Endothelial cell of umbilical vein (primary cell): ENCODE data around the gene SMIM38. TPM values are rescaled to one million over a fixed set of nuclear protein-coding genes. Genes with fewer than 3 reads are reported as not detected.

Experiments
- BruUV-seq: library from RNA; stranded (reverse); fragments of 400-500 nt; replicated peaks from 2 replicates; lab custom pipeline; 2021; lab: Mats Ljungman, UMichigan
- CTCF ChIA-PET: fragments of 300-600, 350-600 bp; sonication (Branson Sonifier 250); formaldehyde crosslinking; loops from one replicate; lab custom pipeline; 2021; ENCODE audit warnings: antibody characterized with exemption, inconsistent platforms; lab: Charles Lee
- POLR2A ChIA-PET: fragments of 300-600, 350-600 bp; sonication (Branson Sonifier 250); formaldehyde crosslinking; loops from one replicate; lab custom pipeline; 2021; ENCODE audit warnings: antibody characterized with exemption, inconsistent platforms; lab: Charles Lee
- DNase-seq: peaks from one replicate; pipeline ENCODE4 v3.0.0-alpha.2; 2011; ENCODE audit warnings: low read depth, low spot score
- FAIRE-seq: peaks from 2 replicates; lab custom pipeline; 2011; peaks lifted over from hg19 to GRCh38; lab: Jason Lieb, UNC
- H2AFZ ChIP-seq: 2 replicates; pipeline ENCODE4 v1.6.0; 2012; ENCODE audit warnings: low read depth, low read length, control low read depth, inconsistent platforms
- H3K27ac ChIP-seq: 2 replicates; pipeline ENCODE4 v1.5.1; 2011; ENCODE audit warnings: low read depth, mild to moderate bottlenecking, control low read depth, low read length, moderate library complexity; ENCODE audit not compliant: insufficient read depth
- H3K27me3 ChIP-seq, 2 experiments: 2 replicates each; pipeline versions ENCODE4 v1.6.0 to v1.6.1; 2011; ENCODE audit warnings: low read length in 2 of 2, mixed read lengths in 1 of 2; ENCODE audit not compliant: control insufficient read depth in 2 of 2, insufficient read depth in 2 of 2
- H3K36me3 ChIP-seq, 2 experiments: 2 replicates in 1 of 2; 3 replicates in 1 of 2; pipeline ENCODE4 v1.5.1; 2011; ENCODE audit warnings: low read length in 2 of 2, mild to moderate bottlenecking in 1 of 2, moderate library complexity in 1 of 2; ENCODE audit not compliant: control insufficient read depth in 2 of 2, insufficient read depth in 2 of 2; ENCODE audit errors: extremely low read depth in 1 of 2
- H3K4me1 ChIP-seq: 3 replicates; pipeline ENCODE4 v1.5.1; 2011; ENCODE audit warnings: mild to moderate bottlenecking, low read length; ENCODE audit not compliant: control insufficient read depth, insufficient read depth; ENCODE audit errors: extremely low read depth
- H3K4me2 ChIP-seq: 2 replicates; pipeline ENCODE4 v1.6.1; 2011; ENCODE audit warnings: low read length, control low read depth, mixed read lengths; ENCODE audit not compliant: insufficient read depth
- H3K4me3 ChIP-seq, 3 experiments: fragments of 200-600 bp in 1 of 3; sonication (generic), shearing (Covaris generic) in 1 of 3; replicated peaks in 1 of 3; 2 replicates each; pipeline ENCODE4 v1.5.1; 2011 to 2016; ENCODE audit warnings: control low read depth in 3 of 3, low read length in 3 of 3, mild to moderate bottlenecking in 2 of 3, inconsistent platforms in 1 of 3, low read depth in 1 of 3, moderate library complexity in 1 of 3; ENCODE audit not compliant: insufficient read depth in 1 of 3
- H3K79me2 ChIP-seq: 2 replicates; pipeline ENCODE4 v1.6.0; 2012; ENCODE audit warnings: low read length, inconsistent platforms; ENCODE audit not compliant: control insufficient read depth, insufficient read depth
- H3K9ac ChIP-seq: replicated peaks from 2 replicates; pipeline ENCODE3; 2011; ENCODE audit warnings: low read length, control low read depth; ENCODE audit not compliant: insufficient read depth; ENCODE audit errors: extremely low read depth
- H3K9me1 ChIP-seq: replicated peaks from 3 replicates; pipeline ENCODE4 v1.6.0; 2011; ENCODE audit warnings: mild to moderate bottlenecking, low read length; ENCODE audit not compliant: control insufficient read depth, insufficient read depth; ENCODE audit errors: extremely low read depth
- H3K9me3 ChIP-seq: replicated peaks from 2 replicates; pipeline ENCODE4 v1.5.1; 2012; ENCODE audit warnings: low read length, inconsistent platforms; ENCODE audit not compliant: control insufficient read depth, insufficient read depth
- H4K20me1 ChIP-seq: replicated peaks from 2 replicates; pipeline ENCODE3; 2011; ENCODE audit warnings: mild to moderate bottlenecking, low read length; ENCODE audit not compliant: control insufficient read depth, insufficient read depth; ENCODE audit errors: extremely low read depth
- CTCF ChIP-seq, 2 donors: IDR thresholded peaks; 1 replicate in 1 of 2; 2 replicates in 1 of 2; pipeline ENCODE4 v1.5.1; 2011; ENCODE audit warnings: low read length in 2 of 2, mild to moderate bottlenecking in 2 of 2, moderate library complexity in 2 of 2, control low read depth in 1 of 2, inconsistent platforms in 1 of 2, low read depth in 1 of 2; ENCODE audit not compliant: insufficient read depth in 1 of 2; ENCODE audit errors: extremely low read depth in 1 of 2
- EZH2 ChIP-seq: IDR thresholded peaks from 2 replicates; pipeline ENCODE4 v1.6.1; 2012; ENCODE audit warnings: borderline replicate concordance, low read depth, mild to moderate bottlenecking, moderate library complexity, low read length, inconsistent platforms; ENCODE audit not compliant: severe bottlenecking
- FOS ChIP-seq: IDR thresholded peaks from 2 replicates; pipeline ENCODE4 v1.6.1; 2011; ENCODE audit warnings: mild to moderate bottlenecking, low read length, moderate library complexity, borderline replicate concordance; ENCODE audit not compliant: insufficient read depth
- GATA2 ChIP-seq: IDR thresholded peaks from 2 replicates; pipeline ENCODE4 v1.7.0; 2011; ENCODE audit warnings: low read depth, mild to moderate bottlenecking, moderate library complexity, mixed read lengths, low read length; ENCODE audit not compliant: insufficient read length, insufficient read depth
- JUN ChIP-seq: IDR thresholded peaks from 2 replicates; pipeline ENCODE4 v1.6.1; 2011; ENCODE audit warnings: borderline replicate concordance, low read depth; ENCODE audit not compliant: insufficient read length, insufficient read depth
- MAX ChIP-seq: IDR thresholded peaks from 2 replicates; pipeline ENCODE4 v1.6.1; 2011; ENCODE audit not compliant: insufficient read depth, insufficient read length
- MYC ChIP-seq: IDR thresholded peaks from one replicate; pipeline ENCODE4 v1.6.1; 2011; ENCODE audit warnings: mild to moderate bottlenecking, low read depth, low read length
- POLR2A ChIP-seq: IDR thresholded peaks from 2 replicates; pipeline ENCODE4 v1.6.1; 2012; ENCODE audit warnings: low read depth, mild to moderate bottlenecking, control low read depth, low read length
- POLR2AphosphoS5 ChIP-seq: IDR thresholded peaks from 2 replicates; pipeline ENCODE4 v1.6.1; 2012; ENCODE audit warnings: low read depth, mild to moderate bottlenecking, control low read depth, low read length, moderate library complexity; ENCODE audit not compliant: insufficient read depth
- dilution Hi-C: fragments of 300-500 bp; cut with MboI; formaldehyde crosslinking; loops from one replicate; pipeline ENCODE4 v1.15.0; 2019; ENCODE audit warnings: low sequenced_read_pairs; ENCODE audit not compliant: extremely low pct_ligation_motif_present
- intact Hi-C: fragments of 100-400 bp; cut with micrococcal nuclease; formaldehyde crosslinking; loops from one replicate; pipeline ENCODE4 v1.10.0; 2022
- polyA plus RNA-seq, 4 experiments: library from polyadenylated mRNA; depleted of rRNA in 3 of 4; stranded (reverse) in 3 of 4; unstranded in 1 of 4; fragments of >200 nt; gene quantifications; 2 replicates each; pipeline versions ENCODE4 v1.2.1 to v1.2.3, GENCODE V29; 2011 to 2012; ENCODE audit warnings: missing spikeins in 1 of 4
- total RNA-seq: library from RNA; stranded (reverse); gene quantifications from 2 replicates; pipeline ENCODE4 v1.2.3, GENCODE V29; 2021

The SMIM38 gene
- total and polyA plus RNA-seq, 2 donors (not counting 3 experiments of a cell fraction or from before 2014, with no cell fraction given) = 0.03 TPM; not detected in 1

- Histone ChIP-seq H3K9ac (no peak overlapping the region), H3K9me1 (no peaks in the 10 kb centered on the region), H4K20me1 (no peaks in the 10 kb centered on the region), H3K9me3 (no peaks in the 10 kb centered on the region), H2AFZ (no peak overlapping the region), H3K27me3 (no peaks in the 10 kb centered on the region), H3K27ac (no peak overlapping the region), H3K79me2 (no peaks in the 10 kb centered on the region), H3K4me1 (peaks cover 18% of the 10 kb centered on the region), H3K36me3 (no peaks in the 10 kb centered on the region), H3K4me3 (no peak overlapping the region), H3K4me2 (no peak overlapping the region)
- intact Hi-C loops = loop anchor here (10.0 kb wide), 1 partner anchor 139 kb away; no protein-coding TSS in a partner anchor
- ChIA-PET POLR2A (no interaction called here), CTCF (no interaction called here)
- TF ChIP-seq CTCF (IDR thresholded peaks at IDR 0.05; ENCODE audit: extremely low read depth in 1 of 2, insufficient read depth in 1 of 2, low read depth in 1 of 2, low read length in 2 of 2) = no peak
- TF ChIP-seq JUN = no peak
- TF ChIP-seq POLR2AphosphoS5 = no peak
- no peak for TF ChIP-seq GATA2
- no TSS peak for BruUV-seq
- FAIRE-seq (no peak), DNase-seq (no peak)
- dilution Hi-C loops = no loop called here
Observed at GRCh38 chr11:69125861-69126260, 29.9 kb upstream of the SMIM38 start.

GRCh38 chr11:69126286-69126685 lies 29.4 kb upstream of the SMIM38 start:
- DNase-seq (no peak), FAIRE-seq (no peak)
- Histone ChIP-seq H3K9me3 (no peaks in the 10 kb centered on the region), H4K20me1 (no peaks in the 10 kb centered on the region), H3K4me3 (no peak overlapping the region), H3K27ac (no peak overlapping the region), H3K36me3 (no peaks in the 10 kb centered on the region), H2AFZ (no peak overlapping the region), H3K27me3 (no peaks in the 10 kb centered on the region), H3K79me2 (no peaks in the 10 kb centered on the region), H3K9me1 (no peaks in the 10 kb centered on the region), H3K4me1 (peaks cover 18% of the 10 kb centered on the region), H3K9ac (no peak overlapping the region), H3K4me2 (no peak overlapping the region)
- intact Hi-C loops (loop anchor here (10.0 kb wide), 1 partner anchor 139 kb away; no protein-coding TSS in a partner anchor), dilution Hi-C loops (no loop called here)
- ChIA-PET POLR2A (no interaction called here), CTCF (interaction anchor here (0.8 kb wide), 1 partner anchor 11 kb away, joined by 3 read pairs; no protein-coding TSS in a partner anchor)
- TF ChIP-seq EZH2 (no peak), MYC (no peak), GATA2 (no peak), JUN (no peak), FOS (no peak), MAX (no peak), POLR2A (no peak), POLR2AphosphoS5 (no peak), CTCF (IDR thresholded peaks at IDR 0.05; ENCODE audit: extremely low read depth in 1 of 2, insufficient read depth in 1 of 2, low read depth in 1 of 2, low read length in 2 of 2) (no peak)
- no TSS peak for BruUV-seq
